Hepatic stellate cell (primary cell): Measurements from ENCODE around the gene IMPDH2.
A peak's percentile ranks its signal among the peaks of the same experiment; 100 is the strongest.

Source experiments
- DNase-seq: peaks from one replicate; pipeline ENCODE4 v3.0.0; 2011; ENCODE audit warnings: low spot score

The IMPDH2 gene

DNA sequence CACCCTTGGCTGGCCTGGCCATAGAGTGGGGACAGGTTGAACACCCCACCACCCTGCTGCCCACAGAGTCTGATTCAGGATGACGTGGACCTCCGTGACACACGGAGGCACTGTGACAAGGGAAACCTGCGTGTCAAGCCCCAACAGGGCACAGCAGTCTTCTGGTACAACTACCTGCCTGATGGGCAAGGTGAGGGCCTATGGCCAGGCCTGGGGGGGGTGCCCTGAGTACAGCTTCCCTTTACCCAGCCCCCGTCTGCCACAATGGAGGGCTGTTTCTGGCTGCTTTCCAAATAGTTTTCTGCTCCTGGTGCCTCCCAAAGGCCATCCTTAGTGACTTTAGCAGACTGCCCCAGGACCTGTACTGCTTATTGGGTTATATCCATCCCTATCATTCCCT, 23.2 kb downstream of the IMPDH2 start:
- no peak for DNase-seq

GRCh38 chr3:49005303-49005680, 23.9 kb downstream of the IMPDH2 start:
- DNase-seq = no peak

GRCh38 chr3:49004352-49005302, 24.6 kb downstream of the IMPDH2 start:
- DNase-seq = no peak

DNA sequence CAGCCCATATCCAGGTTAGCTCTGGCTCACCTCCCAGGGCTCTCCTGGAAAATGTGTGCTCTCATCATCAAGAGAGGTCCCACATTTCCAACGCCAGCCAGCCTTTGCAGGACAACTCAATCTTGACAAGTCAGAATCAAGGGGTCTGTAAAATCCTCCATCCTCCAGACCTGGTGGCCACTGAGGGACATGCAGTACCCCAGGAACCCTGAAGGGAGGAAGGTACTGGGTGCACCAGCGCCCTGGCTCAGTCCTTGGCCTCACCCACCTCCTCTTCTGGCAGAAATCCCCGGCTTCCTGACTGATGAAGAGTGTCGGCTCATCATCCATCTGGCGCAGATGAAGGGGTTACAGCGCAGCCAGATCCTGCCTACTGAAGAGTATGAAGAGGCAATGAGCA, 28.0 kb downstream of the IMPDH2 start:
- DNase-seq = no peak

DNA sequence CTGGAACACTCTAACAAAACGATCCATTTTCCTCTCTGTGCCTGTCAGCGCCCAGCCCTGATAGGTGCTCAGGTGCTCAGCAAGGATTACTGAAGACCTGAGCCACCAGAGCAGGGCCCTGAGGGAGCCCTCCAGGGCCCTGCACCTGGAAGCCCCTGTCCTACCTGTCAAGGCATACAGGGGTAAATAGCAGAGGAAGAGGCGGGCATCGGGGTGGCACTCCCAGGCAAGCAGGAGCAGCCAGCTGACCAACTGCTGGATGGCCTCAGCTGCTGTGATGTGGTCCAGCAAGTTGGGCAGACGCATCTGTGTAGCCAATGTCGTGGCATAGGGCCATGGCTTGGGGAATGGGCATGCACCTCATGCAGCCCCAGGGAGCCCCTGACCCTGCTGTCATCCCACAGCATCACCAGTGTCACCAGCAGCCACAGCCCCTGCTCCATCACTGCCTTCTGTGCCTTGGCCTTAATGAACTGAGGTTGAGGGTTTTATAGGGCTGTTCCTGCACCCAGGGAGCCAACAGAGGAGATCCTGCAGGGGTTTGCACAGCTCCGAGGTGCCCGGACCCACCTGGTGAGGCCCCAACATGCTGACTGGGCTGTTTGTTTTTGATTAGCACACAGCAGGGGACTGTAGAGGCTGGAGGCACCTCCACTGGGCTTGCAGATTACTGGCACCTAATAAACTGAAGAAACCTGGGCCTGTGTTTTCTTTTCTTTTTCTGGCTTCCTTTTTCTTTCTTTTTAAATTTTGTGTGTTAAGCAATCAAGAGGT, 29.9 kb downstream of the IMPDH2 start:
- DNase-seq = no peak

GRCh38 chr3:48997714-48998637, 31.2 kb downstream of the IMPDH2 start:
- DNase-seq = no peak

DNA sequence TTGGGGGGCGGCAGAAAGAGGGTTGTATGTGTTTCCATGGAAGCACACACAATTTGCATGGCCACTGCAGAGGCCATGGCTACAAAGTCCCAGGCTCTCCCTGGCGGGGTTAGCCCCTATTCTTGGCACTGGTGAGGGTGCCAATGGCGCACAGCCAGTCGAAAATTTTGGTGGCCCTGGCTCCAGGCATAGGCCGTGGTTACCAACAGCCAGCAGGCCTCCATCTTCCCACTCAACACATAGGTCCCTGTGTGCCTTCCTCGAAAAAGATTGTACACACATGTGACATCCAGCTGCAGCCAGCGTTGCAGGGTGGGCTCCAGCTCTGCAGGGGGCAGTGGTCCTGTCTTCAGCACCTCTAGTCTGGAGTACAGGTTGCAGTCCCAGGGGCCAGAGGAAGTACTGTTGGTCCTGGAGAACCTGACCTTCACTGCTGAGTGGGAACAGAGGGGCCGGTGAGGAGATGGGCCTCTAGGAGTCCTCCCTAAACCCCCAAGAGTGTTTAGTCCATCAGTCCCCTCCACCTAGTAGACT, 32.0 kb downstream of the IMPDH2 start:
- no peak for DNase-seq

DNA sequence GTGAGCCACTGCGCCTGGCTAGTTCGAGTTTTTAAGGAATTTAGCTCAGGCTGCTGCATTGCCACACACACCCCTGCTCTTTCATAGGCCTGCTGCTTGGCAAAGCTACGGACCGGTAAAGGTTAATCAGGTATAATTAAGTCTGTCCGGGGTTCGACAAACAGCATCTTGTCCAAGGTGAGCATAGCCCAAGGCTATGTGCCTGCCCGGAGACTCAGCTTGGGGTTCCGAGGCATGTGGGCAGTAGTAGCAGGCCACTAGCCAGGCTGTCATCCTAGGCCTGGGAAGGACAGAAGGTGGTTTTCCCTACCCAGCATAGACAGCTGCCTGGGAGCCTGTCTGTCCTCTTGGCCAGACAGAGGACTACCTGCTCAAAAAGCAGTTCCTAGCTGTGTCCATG, 32.6 kb downstream of the IMPDH2 start:
- no peak for DNase-seq

DNA sequence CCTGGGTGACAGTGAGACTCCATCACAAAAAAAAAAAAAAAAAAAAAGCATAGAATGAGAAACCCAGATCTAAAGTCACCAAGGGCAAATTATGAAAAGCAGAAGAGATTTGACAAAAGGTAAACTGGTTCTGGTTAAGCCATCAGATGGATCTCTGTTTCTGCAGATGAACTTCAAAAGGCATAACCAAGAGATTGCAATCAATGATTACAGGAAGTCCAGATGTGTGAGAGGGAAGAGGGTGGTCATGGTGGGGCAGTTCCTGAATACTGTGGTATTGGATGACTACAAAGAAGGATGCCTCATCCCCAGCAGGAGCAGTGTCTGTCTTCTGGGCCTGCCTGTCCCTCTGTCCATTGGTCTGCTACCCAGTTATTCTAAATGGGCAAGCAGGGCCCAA, 35.4 kb downstream of the IMPDH2 start:
- no peak for DNase-seq

DNA sequence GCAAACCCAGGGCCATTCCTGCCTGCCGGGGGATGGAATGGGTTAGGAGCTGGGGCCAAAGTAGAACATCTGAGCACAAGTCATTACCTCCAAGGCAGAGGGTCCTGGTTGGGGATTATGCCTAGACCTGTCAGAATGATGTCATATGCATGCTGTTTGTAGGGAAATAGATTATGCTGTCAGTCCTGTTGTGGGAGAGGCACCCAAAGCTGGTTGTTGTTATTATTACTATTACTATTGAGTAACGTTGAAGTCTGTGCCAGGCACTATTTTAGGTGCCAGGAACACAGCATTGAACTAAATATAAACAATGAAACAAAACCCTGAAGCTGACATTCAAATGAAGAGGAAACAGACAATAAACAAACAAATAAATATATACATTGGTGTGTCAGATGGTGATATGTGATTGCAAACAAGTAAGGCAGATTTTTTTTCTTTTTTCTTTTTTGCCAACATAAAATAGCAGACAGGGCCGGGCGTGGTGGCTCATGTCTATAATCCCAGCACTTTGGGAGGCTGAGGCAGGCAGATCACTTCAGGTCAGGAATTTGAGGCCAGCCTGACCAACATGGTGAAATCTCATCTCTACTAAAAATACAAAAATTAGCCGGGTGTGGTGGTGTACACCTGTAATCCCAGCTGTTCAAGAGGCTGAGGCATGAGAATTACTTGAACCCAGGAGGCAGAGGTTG, 37.2 kb downstream of the IMPDH2 start:
- no peak for DNase-seq

GRCh38 chr3:48990636-48991469, 38.3 kb downstream of the IMPDH2 start:
- DNase-seq = no peak

GRCh38 chr3:48989796-48990635, 39.2 kb downstream of the IMPDH2 start, which contains the start of gene P4HTM:
Gene P4HTM (plus strand): TSS chr3:48990241. CDS start chr3:48990257, 16 bp downstream.
- DNase-seq = peak; percentile 92

GRCh38 chr3:48989126-48989795, 39.9 kb downstream of the IMPDH2 start:
- DNase-seq = no peak

DNA sequence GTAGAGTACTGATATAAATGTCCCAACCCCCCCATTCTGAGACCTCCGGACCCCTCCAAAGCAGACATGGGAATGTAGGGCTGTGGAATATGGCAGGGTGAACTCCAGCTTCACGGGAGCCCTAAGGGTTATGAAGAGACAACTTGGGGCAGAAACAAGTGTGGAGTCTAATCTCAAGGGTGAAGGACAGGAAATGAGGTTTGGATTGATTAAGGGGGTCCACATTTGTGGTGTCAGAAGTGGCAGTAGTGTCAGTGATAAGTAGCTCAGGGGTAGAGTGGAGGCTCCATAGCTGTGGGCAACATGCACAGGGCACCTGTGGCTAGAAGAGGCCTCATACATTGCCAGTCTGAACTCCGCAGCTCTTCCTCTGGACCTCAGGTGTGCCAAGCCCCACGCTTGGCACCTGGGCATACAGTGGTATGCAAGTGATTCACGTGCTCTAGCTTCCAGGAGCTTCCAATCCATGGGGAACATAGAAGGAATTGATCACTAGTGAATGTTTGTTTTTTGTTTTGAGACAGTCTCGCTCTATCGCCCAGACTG, 43.3 kb downstream of the IMPDH2 start:
- no peak for DNase-seq

DNA sequence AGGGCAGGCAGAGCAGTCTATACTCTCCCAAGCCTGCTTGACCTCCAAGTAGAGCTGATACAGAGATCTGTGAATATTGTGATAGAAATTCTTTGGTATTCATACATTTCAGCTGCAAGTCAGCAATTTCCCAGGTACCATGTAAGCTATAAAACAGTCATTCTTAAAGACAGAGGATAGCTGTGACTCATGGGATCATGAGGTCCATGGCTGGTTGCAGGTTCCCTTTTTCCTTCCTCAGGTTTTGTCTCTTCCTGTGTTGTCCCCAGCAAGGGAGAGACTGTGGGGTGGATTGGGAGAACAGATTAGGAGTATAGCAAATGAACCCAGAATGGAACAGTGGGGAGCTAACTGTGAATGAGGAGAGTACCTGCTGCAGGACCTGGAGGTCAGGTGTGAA, 44.5 kb downstream of the IMPDH2 start:
- DNase-seq = no peak

DNA sequence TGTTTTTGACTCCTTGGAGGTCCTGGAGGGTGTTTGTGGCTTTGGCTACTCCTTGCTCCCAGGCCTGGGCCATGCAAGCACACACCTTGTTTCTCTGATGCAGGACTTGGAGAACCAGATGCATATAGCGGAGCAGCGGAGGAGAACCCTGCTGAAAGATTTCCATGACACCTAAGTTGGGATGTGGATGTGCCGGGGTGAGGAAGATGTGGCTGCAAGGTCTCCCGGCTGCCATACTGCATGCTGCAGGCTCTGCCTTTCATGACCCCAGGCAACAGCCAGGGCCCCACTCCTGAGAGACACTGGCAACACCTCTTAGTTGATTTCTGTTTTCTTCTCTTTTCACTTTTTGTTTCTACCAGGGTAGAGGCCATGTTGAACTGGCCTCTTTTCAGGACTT, 46.1 kb downstream of the IMPDH2 start:
- DNase-seq = no peak

GRCh38 chr3:48982686-48983085, 46.5 kb downstream of the IMPDH2 start:
- no peak for DNase-seq

DNA sequence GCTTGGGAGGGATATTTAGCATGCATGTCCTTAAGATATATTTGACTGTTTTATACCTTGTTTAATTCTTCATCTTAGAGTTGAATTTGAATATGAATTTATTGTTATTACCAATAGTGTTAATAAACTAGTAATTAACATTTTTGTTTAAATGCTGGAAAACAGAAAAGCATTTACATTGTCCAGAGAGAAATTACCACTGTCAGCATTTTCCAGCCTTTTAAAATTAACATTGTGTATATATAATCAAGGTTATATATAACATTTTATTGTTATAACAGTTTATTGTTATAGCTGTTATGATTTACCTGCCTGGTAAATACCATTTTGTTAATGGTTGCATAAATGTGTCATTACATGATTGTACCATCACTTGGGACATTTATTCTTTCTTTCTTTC, 47.2 kb downstream of the IMPDH2 start:
- no peak for DNase-seq
